SU-DHL-6 (cell line): ENCODE measurements around the gene WDCP.
A peak's percentile ranks its signal among the peaks of the same experiment; 100 is the strongest.
"Not testable (repeated sequence)": the region's sequence is repeated elsewhere in the genome, so short reads cannot be mapped to it uniquely, and the experiment has no call there.

ENCODE experiments used
- H2AFZ ChIP-seq: fragments of 200-600 bp; sonication (generic); 2 replicates; pipeline ENCODE4 v1.6.1; 2014; ENCODE audit warnings: low read depth, mild to moderate bottlenecking, moderate library complexity, mixed read lengths, antibody characterized with exemption, low read length; ENCODE audit not compliant: severe bottlenecking
- H3F3A ChIP-seq: fragments of 200-600 bp; shearing (Covaris generic); 2 replicates; pipeline ENCODE4 v1.6.0; 2016; ENCODE audit warnings: antibody characterized with exemption, mild to moderate bottlenecking; ENCODE audit not compliant: insufficient read depth
- H3K27ac ChIP-seq: fragments of 200-600 bp; sonication (generic); 2 replicates; pipeline ENCODE4 v1.5.1; 2016; ENCODE audit warnings: low read depth, mild to moderate bottlenecking, low read length, moderate library complexity, mixed read lengths
- H3K27me3 ChIP-seq: fragments of 200-600 bp; sonication (generic), shearing (Covaris generic); 2 replicates; pipeline ENCODE4 v1.6.0; 2014; ENCODE audit warnings: mild to moderate bottlenecking, low read length
- H3K36me3 ChIP-seq: fragments of 200-600 bp; sonication (generic); 2 replicates; pipeline ENCODE4 v1.6.1; 2014; ENCODE audit warnings: mild to moderate bottlenecking, low read length, mixed read lengths
- H3K4me2 ChIP-seq: fragments of 300-600, 200-600 bp; shearing (Covaris generic), sonication (generic); 2 replicates; pipeline ENCODE4 v1.6.0; 2014; ENCODE audit warnings: low read length, low read depth, mild to moderate bottlenecking; ENCODE audit not compliant: poor library complexity, severe bottlenecking
- H3K4me3 ChIP-seq: fragments of 200-600 bp; sonication (generic); 2 replicates; pipeline ENCODE4 v1.5.1; 2014; ENCODE audit warnings: antibody characterized with exemption, low read length, mild to moderate bottlenecking, mixed read lengths; ENCODE audit not compliant: insufficient read depth, poor library complexity, severe bottlenecking
- H3K79me2 ChIP-seq: fragments of 200-600 bp; sonication (generic); 2 replicates; pipeline ENCODE4 v1.6.1; 2014; ENCODE audit warnings: mild to moderate bottlenecking, low read length, moderate library complexity; ENCODE audit not compliant: insufficient read depth
- H3K9ac ChIP-seq: fragments of 200-600 bp; sonication (generic); 2 replicates; pipeline ENCODE4 v1.7.0; 2014; ENCODE audit warnings: mild to moderate bottlenecking, low read length
- H3K9me2 ChIP-seq: fragments of 200-600 bp; sonication (generic); replicated peaks from 2 replicates; pipeline ENCODE4 v1.6.1; 2014; ENCODE audit warnings: low read length; ENCODE audit not compliant: insufficient read depth
- H3K9me3 ChIP-seq: fragments of 200-600 bp; sonication (generic); 2 replicates; pipeline ENCODE4 v1.6.1; 2014; ENCODE audit warnings: low read length, mixed read lengths; ENCODE audit not compliant: insufficient read depth
- H4K20me1 ChIP-seq: fragments of 200-600 bp; sonication (generic); 2 replicates; pipeline ENCODE4 v1.6.1; 2014; ENCODE audit warnings: low read depth, mild to moderate bottlenecking, antibody characterized with exemption, low read length, moderate library complexity, mixed read lengths
- CTCF ChIP-seq: fragments of 200-600 bp; sonication (generic); IDR thresholded peaks from one replicate; pipeline ENCODE4 v1.5.1; 2017; ENCODE audit warnings: antibody characterized with exemption, mild to moderate bottlenecking, low read length, moderate library complexity; ENCODE audit not compliant: insufficient read depth, poor library complexity, severe bottlenecking
- EZH2phosphoT487 ChIP-seq: fragments of 200-600 bp; sonication (generic), shearing (Covaris generic); conservative IDR thresholded peaks from 2 replicates; pipeline ENCODE4 v1.6.1; 2018; ENCODE audit warnings: mild to moderate bottlenecking, antibody characterized with exemption, low read length, moderate library complexity, mixed read lengths

The WDCP gene

GRCh38 chr2:24046930-24047702, at the start of gene WDCP:
Gene WDCP (minus strand): TSS chr2:24047391. CDS start chr2:24039494, 7,897 bp downstream.
- no peaks in the 10 kb centered on the region for H3K9me2 ChIP-seq
- peaks cover 17% of the 10 kb centered on the region for H3F3A ChIP-seq
- H3K36me3 ChIP-seq, result no peaks in the 10 kb centered on the region
- H3K4me2 ChIP-seq, result peak within 1 kb of the TSS; percentile 100
- no peaks in the 10 kb centered on the region for H3K27me3 ChIP-seq
- H3K4me3 ChIP-seq, result peak within 1 kb of the TSS; percentile 96
- TF ChIP-seq EZH2phosphoT487 (no peak), CTCF (no peak)
- H2AFZ ChIP-seq, result peak within 1 kb of the TSS; percentile 92
- peak within 1 kb of the TSS; percentile 93 for H3K9ac ChIP-seq
- H3K27ac ChIP-seq, result peak within 1 kb of the TSS; percentile 33; the same call in 1 of the 2 replicates
- H3K9me3 ChIP-seq, result no peaks in the 10 kb centered on the region
- peaks cover 40% of the 10 kb centered on the region for H3K79me2 ChIP-seq
- H4K20me1 ChIP-seq, result no peaks in the 10 kb centered on the region

- not testable (repeated sequence) for H3K36me3 ChIP-seq, H4K20me1 ChIP-seq, H3F3A ChIP-seq, H3K79me2 ChIP-seq, H3K4me3 ChIP-seq, H3K9me2 ChIP-seq, H3K27me3 ChIP-seq, H3K4me2 ChIP-seq, H3K27ac ChIP-seq, H2AFZ ChIP-seq, H3K9ac ChIP-seq, H3K9me3 ChIP-seq
Measured at GRCh38 chr2:24095171-24095677, 48.0 kb upstream of the WDCP start.

- not testable (repeated sequence) for H4K20me1 ChIP-seq, H3K9ac ChIP-seq, H3K27me3 ChIP-seq, H3K79me2 ChIP-seq, H3F3A ChIP-seq, H3K9me3 ChIP-seq, H2AFZ ChIP-seq, H3K36me3 ChIP-seq, H3K4me2 ChIP-seq, H3K9me2 ChIP-seq, H3K4me3 ChIP-seq, H3K27ac ChIP-seq
Measured at GRCh38 chr2:24093270-24093669, 46.1 kb upstream of the WDCP start.

- no peak for TF ChIP-seq CTCF
- no peak for TF ChIP-seq EZH2phosphoT487
- no peak overlapping the region for H3K4me3 ChIP-seq
- H3K27me3 ChIP-seq, result no peaks in the 10 kb centered on the region
- no peak overlapping the region for H3K27ac ChIP-seq
- H3K9ac ChIP-seq, result no peak overlapping the region
- peaks cover 6% of the 10 kb centered on the region; the same call in 1 of the 2 replicates for H3F3A ChIP-seq
- H3K9me2 ChIP-seq, result no peaks in the 10 kb centered on the region
- no peaks in the 10 kb centered on the region for H3K9me3 ChIP-seq
- no peak overlapping the region for H2AFZ ChIP-seq
- H3K79me2 ChIP-seq, result no peaks in the 10 kb centered on the region
- no peaks in the 10 kb centered on the region for H4K20me1 ChIP-seq
- no peaks in the 10 kb centered on the region for H3K36me3 ChIP-seq
- H3K4me2 ChIP-seq, result no peak overlapping the region
Measured at GRCh38 chr2:24088821-24089359, 41.7 kb upstream of the WDCP start.
